IPS-18c (cell line): ENCODE data around the gene EIF5AL1.
"Not testable (repeated sequence)": the region's sequence is repeated elsewhere in the genome, so short reads cannot be mapped to it uniquely, and the experiment has no call there.

ENCODE experiments used
- H3K4me3 ChIP-seq: 2 replicates; pipeline ENCODE4 v1.7.0; 2013; ENCODE audit warnings: low read depth, mild to moderate bottlenecking, low read length, moderate library complexity; ENCODE audit not compliant: insufficient read depth
- H3K9me3 ChIP-seq: one replicate; pipeline ENCODE4 v1.6.1; 2013; ENCODE audit warnings: mild to moderate bottlenecking, low read length, moderate library complexity; ENCODE audit not compliant: control insufficient read depth, insufficient read depth

Gene EIF5AL1

DNA sequence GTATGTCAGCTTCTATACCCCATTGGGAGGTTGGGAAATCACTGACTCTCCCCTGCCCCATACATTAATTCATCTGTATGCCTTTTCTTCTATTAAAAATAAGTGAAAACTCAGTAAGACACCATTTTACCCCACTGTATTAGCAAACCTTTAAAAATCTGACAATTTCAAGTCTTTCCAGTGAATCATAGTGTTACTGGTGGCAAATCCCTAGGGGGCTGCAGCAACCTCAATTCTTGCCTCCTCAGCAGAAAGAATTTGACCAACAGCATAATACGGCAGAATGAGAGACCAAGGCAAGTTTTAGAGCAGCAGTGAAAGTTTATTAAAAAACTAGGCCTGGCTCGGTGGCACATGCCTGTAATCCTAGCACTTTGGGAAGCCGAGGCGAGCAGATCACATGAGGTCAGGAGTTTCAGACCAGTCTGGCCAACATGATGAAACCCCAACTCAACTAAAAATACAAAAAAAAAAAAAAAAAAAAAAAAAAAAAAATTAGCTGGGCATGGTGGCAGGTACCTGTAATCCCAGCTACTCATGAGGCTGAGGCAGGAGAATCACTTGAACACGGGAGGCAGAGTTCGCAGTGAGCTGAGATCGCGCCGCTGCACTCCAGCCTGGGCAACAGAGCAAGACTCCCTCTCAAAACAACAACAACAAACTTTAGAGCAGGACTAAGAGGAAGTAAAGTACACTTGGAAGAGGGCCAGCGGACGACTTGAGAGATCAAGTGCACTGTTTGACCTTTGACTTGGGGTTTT, 21.0 kb downstream of the EIF5AL1 start:
- not testable (repeated sequence) for H3K4me3 ChIP-seq

DNA sequence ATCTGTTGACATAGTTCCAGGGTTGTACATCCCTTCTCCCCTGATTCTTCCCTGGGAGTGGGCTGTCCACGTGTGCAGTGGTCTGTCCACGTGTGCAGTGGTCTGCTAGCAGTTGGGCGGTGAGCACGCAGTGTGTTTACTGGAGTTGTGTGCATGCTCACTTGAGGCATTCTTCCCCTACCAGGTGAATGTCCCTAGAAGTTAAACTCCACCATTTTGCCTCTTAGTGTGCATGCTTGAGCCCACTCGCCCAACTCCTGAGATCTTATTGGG, 21.5 kb downstream of the EIF5AL1 start:
- H3K4me3 ChIP-seq, H3K9me3 ChIP-seq: not testable (repeated sequence)

More for the DNA sequence above, 21.0 kb downstream of the EIF5AL1 start:
- not testable (repeated sequence) for H3K9me3 ChIP-seq

DNA sequence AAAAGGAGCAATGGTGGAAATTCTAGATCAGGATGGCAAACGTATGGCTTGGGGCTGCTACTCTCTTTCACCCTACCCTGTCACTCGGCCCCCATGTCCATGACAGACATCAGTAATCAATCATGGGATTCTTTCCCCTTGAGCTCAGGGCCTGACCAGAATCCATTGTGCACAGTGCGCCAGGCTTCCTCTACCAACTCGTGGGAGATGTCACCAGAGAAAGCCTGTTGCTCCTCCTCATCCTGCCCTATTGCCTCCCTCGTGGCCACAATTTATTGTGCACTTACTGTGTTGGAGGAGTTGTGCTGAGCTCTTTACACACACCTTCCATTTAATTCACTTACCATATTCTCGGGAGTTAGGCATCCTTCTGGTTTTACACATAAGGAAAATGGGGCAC, 26.0 kb downstream of the EIF5AL1 start:
- H3K9me3 ChIP-seq, H3K4me3 ChIP-seq: not testable (repeated sequence)

DNA sequence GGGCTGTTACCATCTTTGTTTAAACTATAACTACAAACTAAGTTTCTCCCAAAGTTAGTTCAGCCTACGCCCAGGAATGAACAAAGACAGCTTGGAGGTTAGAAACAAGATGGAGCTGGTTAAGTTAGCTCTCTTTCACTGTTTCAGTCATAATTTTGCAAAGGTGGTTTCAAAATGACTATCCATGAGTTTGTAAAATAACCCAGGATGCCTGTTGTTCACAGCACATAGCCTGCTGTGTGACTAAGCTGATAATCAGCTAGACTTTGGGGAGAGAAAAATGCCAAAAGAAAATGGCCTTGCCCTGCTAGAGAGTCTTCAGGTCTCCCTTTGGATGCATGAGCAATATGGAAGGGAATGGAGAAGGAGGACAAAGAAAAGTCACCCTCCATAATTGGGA, 28.6 kb downstream of the EIF5AL1 start:
- H3K9me3 ChIP-seq, H3K4me3 ChIP-seq: not testable (repeated sequence)

DNA sequence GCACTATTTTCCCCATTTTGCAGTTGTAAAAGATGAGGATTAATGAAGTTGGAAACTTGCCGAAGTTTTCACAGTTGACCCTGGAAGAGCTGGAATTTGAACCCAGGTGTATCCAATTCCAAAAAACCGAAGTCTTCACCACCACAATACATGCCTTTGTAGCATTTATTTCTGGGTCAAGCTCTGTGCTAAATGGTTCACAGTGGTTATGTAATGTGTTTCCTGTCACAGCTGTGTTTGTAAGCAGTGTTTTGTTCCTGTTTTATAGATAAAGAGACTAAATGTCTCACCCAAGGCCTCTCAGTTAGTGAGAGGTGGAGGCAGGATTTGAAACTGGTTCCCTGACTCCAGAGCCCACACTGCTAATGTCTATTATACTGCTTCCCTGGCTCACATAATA, 30.3 kb downstream of the EIF5AL1 start:
- H3K9me3 ChIP-seq: no peaks in the 10 kb centered on the region
- H3K4me3 ChIP-seq: no peak overlapping the region

DNA sequence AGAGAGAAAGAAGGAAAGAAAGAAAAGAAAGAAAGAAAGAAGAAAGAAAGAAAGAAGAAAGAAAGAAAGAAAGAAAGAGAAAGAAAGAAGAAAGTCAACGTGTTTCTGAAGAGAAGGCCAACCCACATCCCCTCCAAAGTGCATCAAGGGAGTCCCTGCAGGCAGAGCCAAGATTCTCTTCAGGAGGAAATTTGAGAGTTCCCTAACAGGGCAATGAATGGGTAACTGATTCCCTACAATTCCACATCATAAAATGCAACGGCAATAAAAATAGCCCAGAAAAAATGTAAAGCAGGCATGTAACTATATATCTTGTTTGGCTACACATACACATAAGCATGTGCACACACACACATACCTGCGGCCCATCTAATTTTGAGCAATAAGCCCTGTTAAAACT, 32.1 kb downstream of the EIF5AL1 start:
- H3K4me3 ChIP-seq, H3K9me3 ChIP-seq: not testable (repeated sequence)

DNA sequence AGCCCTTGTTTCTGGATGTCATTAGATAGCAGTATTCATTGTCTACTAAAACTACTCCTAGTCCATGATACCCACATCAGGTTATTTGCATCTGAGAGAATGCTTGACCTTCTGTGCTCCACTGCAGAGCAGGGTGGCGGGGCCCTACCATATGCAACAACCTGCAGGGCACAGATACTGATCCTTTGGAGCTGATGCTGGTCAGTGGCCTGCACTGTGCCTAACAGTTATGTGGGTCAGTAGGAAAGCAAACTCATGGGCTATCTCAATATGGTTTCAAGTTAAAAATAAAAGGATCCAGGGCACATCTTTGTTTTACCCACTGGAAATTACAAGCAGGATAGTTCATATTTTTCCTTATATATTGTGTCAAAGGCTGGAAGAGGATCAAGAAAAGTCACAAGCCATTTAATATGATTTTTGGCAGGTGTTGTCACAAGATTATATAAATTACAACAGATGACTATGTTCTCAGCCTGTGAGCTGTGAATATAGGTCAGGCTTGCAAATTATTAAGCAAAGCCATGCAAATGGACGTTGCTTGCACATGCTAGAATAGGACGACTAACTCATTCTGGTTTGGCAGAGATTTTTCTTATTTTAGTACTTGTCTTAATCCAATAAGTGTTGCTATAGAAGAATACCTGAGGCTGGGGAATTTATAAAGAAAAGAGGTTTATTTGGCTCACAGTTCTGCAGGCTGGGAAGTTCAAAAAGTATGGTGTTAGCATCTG, 32.8 kb downstream of the EIF5AL1 start:
- H3K9me3 ChIP-seq, H3K4me3 ChIP-seq: not testable (repeated sequence)

DNA sequence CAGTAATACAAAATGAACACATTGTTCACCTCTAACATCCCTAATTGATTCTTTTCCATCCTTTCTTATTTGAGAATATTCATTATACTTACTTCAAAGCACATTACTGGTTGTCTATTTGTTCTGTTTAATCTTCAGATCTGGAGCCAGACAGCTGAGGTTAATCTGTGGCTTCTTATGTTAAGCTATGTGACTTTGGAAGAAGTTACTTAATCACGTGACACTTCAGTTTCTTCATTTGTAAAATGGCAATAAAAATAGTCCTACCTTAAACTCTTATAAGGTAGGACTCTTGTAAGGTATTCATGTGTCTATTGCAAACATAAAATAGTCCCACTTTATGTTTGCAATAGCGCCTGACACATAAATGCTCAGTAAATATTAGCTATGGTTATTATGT, 34.8 kb downstream of the EIF5AL1 start:
- H3K9me3 ChIP-seq, H3K4me3 ChIP-seq: not testable (repeated sequence)

DNA sequence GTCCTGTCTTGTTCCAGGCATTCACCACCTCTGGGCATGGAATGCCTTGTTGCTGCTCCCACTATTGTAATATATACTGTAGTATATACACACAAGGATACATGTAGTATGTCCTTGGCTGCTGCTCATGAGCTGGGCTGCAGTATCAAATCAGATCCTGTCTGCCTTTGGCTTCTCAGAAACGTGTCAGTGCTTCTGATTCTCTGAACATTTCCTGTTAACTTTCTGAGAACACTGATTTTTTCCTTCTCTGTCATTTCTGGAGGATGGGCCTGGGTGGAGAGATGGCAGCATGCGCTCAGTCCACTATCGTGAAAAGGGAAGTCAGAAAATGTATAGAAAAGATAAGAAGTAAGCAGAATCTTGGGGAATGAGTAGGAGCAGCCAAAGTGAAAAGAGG, 35.6 kb downstream of the EIF5AL1 start:
- Histone ChIP-seq H3K4me3 (no peak overlapping the region), H3K9me3 (no peaks in the 10 kb centered on the region)

DNA sequence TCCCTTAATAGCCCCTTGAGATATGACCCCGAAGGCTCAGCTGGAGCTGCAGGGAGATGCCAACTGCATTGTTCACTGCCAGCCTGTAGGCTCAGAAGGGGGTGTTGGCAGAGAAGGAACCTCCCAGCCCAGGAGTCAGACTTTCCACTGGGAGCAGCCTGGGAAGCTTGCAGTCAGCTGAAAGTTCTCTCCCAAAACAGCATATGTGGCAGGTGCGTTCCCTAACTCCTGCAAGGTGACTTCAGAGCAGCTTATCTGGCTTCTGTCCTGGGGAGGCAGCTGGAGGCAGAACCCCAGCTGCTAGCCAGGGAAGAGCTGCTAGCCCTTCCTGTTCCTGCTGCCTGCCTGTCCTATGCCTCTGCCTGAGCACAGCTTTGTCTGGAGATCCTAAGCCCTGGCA, 39.8 kb downstream of the EIF5AL1 start:
- no peaks in the 10 kb centered on the region for H3K9me3 ChIP-seq

DNA sequence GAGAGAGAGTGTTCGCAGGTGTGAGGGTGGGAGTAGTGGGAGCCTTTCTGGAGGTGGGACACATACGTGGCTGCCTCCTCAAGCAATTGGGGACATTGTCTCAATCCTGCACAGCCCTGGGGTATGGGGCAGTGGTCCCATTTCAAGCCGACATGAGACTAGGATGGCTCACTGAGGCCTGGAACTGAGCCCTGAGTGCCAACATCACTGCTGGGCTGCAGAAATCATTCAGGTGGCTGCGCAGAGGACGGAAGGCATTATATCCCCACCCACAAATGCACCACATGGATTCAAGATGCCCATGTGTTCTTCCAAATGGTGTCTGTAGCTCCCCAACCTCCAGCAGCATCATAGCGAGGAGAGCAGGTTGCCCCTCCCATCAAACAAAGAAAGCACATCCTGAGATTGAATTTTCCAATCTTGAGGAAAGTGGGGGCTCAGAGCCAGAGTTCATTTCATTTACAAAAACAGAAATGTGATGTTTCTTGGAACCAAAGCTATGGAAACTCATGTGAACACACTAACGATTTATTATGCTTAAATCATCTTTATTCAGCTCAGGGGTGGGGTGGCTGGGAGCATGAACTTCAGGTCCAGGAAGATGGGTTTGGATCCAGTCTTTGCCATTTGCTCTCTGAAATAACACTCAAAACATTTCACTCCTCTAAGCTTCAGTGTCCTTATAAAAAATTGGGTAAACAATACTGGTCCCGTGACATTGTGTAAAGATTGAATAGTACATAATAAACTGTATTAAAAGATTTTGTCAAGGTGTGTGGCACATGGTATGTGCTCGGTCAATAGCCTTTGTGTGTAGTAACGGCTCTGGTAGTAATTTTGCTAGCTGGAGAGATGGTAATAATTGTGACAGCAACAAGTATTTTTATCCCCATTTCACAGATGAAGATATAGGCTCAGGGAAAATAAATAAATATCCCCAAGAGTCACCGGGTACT, 43.3 kb downstream of the EIF5AL1 start:
- H3K4me3 ChIP-seq: no peak overlapping the region
- H3K9me3 ChIP-seq: no peaks in the 10 kb centered on the region

More for the DNA sequence above, 39.8 kb downstream of the EIF5AL1 start:
- H3K4me3 ChIP-seq: no peak overlapping the region

DNA sequence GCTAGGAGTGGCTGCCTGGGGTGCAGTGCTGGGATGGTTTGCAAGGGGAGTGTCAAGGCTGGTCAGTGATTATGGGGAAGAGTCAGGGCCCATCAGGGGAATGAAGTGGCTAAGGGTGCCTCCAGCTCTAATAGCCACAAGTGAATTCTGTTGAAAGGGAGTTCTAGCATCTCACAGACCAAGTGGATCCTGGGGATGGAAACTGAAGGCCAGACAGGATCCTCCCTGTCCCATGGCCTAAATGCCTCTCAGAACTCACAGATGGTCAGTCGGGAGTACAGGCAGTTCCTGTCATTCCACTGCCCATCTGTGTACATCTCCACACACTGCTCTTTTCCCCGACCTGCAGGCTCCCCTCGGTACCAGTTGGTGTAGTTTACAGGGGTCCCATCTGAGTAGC, 44.6 kb downstream of the EIF5AL1 start:
- not testable (repeated sequence) for H3K9me3 ChIP-seq, H3K4me3 ChIP-seq

DNA sequence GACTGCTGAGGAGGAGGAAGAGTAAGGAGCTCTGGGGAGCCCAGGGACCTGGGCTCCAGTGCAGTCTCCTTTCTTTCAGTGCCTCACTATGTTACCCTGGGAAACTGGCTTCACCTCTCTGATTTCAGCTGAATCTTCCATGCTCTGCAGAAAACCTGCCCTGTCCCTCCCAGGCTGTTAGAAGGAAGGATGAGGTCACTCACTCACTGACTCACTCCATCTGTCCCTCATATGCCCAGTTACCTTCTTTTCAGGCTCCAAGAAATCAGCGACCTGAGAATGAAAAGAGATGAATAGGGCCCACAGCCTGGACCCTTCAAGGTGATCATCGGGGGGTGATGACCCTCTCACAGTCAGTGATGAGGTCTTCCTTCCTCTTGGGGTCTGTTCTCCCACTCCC, 47.4 kb downstream of the EIF5AL1 start:
- Histone ChIP-seq H3K9me3 (no peaks in the 10 kb centered on the region), H3K4me3 (no peak overlapping the region)

DNA sequence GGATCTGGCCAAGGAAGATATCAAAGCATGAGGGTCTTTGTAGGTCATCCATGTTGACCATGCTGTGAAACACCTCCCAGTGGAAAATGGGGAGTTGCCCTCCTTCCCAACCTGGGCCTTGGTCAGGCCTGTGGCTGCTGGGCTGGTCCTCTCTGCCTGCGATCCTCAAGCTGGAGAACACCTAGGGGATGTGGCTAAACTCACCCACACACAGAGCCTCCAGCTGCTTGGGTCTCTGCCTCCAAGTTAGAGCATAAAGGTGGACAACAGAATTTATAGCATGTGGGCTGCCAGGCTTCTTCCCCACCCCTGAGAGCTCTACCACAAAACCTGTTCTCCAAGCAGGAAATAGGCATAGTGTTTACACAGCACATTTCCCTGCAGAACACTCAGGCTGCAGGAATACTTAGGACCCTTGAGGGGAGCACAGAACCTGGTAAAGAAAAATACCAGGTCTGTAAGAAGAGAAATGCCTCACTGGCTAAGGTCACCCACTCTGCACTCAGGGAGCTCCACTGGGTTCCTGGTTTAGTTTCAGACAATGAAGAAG, 47.9 kb downstream of the EIF5AL1 start, which contains the start of gene SFTPA2:
Gene SFTPA2 (minus strand): TSS at position 248 of the 550 bp plus-strand sequence. CDS start 924 bp downstream, outside the sequence.
- no peak within 1 kb of the TSS for H3K4me3 ChIP-seq

DNA sequence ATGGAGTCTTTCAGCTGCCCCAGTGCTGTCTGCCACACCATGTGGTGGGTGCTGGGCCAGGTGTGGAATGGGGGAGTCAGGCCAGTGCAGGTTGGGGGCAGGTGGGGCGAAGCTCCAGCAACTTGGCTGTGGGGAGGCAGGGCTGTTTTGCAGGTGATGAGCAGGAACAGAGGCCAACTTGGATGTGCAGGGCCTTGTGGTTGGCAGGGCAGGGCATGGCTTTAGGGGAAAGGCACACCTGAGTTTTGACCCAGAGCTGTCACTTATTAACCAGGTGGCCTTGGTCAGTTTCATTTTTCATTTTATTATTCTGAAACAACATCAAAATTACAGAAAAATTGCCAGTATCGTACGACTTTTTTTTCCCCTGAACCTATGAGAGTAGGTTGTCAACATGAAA, 48.9 kb downstream of the EIF5AL1 start:
- Histone ChIP-seq H3K4me3 (no peak overlapping the region), H3K9me3 (no peaks in the 10 kb centered on the region)

More for the DNA sequence above, 47.9 kb downstream of the EIF5AL1 start, which contains the start of gene SFTPA2:
- no peaks in the 10 kb centered on the region for H3K9me3 ChIP-seq

DNA sequence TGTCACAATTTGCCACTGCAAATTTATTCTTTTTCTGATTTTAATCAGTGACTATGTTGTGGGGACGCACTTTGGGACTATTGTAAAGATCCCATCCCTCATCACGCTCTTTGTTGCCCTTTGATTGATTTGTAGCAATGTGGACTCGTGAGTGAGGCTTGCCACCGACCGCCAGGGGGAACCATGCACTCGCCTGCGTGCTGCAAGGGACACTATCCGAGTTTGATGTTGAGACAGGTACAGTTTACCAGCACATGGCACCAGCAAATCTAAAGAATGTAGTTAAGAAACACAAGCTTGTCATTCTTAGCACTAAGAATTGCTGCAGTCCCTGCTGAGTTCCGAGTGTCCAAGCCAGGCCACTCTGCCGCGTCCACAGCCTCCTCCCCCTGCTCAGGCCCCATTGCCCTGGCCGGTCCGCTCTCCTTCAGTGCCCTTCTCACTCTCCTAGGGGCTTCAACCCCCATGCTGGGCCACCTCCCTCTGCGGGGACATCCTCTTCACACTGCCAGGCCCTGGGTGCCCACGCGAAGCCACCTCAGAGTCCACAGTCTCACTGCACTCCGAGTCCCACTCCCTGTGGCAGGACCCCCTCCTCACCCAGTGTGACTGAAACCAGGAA, 49.9 kb downstream of the EIF5AL1 start:
- Histone ChIP-seq H3K9me3 (no peaks in the 10 kb centered on the region), H3K4me3 (no peak overlapping the region)

DNA sequence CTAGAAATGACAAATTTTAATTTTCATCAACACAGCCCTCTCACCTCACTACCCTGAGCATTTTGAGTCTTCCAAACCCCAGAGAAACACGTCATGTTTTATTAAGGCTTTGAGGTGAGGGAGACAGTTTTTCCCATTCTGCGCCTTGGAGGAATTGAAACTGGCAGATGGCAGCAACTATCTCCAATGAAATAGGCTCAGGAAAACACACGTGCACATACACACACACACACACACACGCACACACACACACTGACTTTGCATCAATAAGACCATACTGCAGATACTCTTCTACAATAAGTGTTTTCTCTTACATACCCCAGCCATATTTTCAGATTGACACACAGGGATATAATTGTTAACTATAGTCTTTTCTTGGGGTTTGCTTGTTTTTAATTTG, 51.1 kb downstream of the EIF5AL1 start:
- Histone ChIP-seq H3K4me3 (no peak overlapping the region), H3K9me3 (no peaks in the 10 kb centered on the region)
